ENCODE results near the gene ZNF546. TPM values are rescaled to one million over a fixed set of nuclear protein-coding genes. Genes with fewer than 3 reads are reported as not detected.

Gene ZNF546
- total and polyA plus RNA-seq, 12 donors = 0.72 to 13.5 (median 7.6) TPM

DNA sequence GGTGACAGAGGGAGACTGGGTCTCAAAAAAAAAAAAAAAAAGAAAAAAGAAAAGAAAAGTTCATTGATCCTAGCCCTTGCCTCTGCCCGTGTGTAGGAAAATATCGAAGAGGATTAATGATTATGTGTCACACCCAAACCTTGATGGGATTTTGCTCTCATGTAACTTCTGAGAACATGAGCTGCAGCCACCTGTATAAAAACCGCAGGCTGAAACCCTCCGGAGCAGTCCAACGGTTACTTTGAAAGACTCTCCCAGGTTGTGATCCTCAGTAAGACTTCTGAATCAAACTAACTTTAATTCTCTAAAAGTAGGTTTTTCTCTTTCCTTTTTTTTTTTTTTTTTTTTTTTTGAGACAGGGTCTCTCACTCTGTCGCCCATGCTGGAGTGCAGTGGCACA, 30.2 kb upstream of the ZNF546 start:
- Histone ChIP-seq H3K4me3 (no peak overlapping the region), H3K36me3 (no peaks in the 10 kb centered on the region), H3K9me3 (no peaks in the 10 kb centered on the region), H3K4me1 (peaks cover 2 to 21% (median 7%) of the 10 kb centered on the region in 9 donors), H3K27me3 (peaks cover 0 to 31% (median 0%) of the 10 kb centered on the region in 7 donors), H3K27ac (no peak overlapping the region)
- DNase-seq (no peak), ATAC-seq (no peak)
- intact Hi-C loops (cut with DNase I) = loop anchor here in 2 of 10 donors (10.0 kb wide), 2 partner anchors 172 to 182 kb away; no protein-coding TSS in a partner anchor
- 93 to 97% methylated on average over 6 of the region's 6 CpGs for WGBS, 2 donors
- TF ChIP-seq, protein P1, sequence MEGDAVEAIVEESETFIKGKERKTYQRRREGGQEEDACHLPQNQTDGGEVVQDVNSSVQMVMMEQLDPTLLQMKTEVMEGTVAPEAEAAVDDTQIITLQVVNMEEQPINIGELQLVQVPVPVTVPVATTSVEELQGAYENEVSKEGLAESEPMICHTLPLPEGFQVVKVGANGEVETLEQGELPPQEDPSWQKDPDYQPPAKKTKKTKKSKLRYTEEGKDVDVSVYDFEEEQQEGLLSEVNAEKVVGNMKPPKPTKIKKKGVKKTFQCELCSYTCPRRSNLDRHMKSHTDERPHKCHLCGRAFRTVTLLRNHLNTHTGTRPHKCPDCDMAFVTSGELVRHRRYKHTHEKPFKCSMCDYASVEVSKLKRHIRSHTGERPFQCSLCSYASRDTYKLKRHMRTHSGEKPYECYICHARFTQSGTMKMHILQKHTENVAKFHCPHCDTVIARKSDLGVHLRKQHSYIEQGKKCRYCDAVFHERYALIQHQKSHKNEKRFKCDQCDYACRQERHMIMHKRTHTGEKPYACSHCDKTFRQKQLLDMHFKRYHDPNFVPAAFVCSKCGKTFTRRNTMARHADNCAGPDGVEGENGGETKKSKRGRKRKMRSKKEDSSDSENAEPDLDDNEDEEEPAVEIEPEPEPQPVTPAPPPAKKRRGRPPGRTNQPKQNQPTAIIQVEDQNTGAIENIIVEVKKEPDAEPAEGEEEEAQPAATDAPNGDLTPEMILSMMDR (IDR thresholded peaks at IDR 0.05) = no peak

DNA sequence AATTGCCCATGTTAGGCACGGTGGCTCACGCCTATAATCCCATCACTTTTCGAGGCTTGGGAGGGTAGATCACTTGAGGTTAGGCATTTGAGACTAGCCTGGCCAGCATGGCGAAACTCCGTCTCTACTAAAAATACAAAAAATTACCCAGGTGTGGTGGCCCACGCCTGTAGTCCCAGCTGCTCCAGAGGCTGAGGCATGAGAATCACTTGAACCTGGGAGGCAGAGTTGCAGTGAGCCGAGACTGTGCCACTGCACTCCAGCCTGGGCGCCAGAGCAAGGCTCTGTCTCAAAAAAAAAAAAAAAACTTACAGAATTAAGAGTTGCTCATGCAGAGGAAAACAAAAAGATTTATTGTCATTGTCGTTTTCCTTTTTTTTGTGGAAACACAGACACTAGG, 29.3 kb upstream of the ZNF546 start:
- H3K4me1 ChIP-seq = peaks cover 8 to 30% (median 16%) of the 10 kb centered on the region in 9 donors
- intact Hi-C loops (cut with DNase I) = loop anchor here in 2 of 10 donors (10.0 kb wide), 2 partner anchors 173 to 183 kb away; no protein-coding TSS in a partner anchor
- no peak for ATAC-seq
- DNase-seq = no peak
- peaks cover 0 to 21% (median 0%) of the 10 kb centered on the region in 7 donors for H3K27me3 ChIP-seq
- TF ChIP-seq, protein P1 (IDR thresholded peaks at IDR 0.05) = no peak
- H3K4me3 ChIP-seq = no peak overlapping the region
- H3K27ac ChIP-seq = no peak overlapping the region
- H3K36me3 ChIP-seq = peaks cover 0 to 6% (median 6%) of the 10 kb centered on the region in 9 donors
- 89 to 94% methylated on average over 9 of the region's 9 CpGs for WGBS, 2 donors
- no peaks in the 10 kb centered on the region for H3K9me3 ChIP-seq

GRCh38 chr19:39968789-39969188, 28.1 kb upstream of the ZNF546 start:
- peaks cover 0 to 19% (median 12%) of the 10 kb centered on the region in 9 donors for H3K36me3 ChIP-seq
- peak overlapping the region in 1 of 10 donors; percentile 93 for H3K27ac ChIP-seq
- H3K9me3 ChIP-seq = no peaks in the 10 kb centered on the region
- WGBS, 2 donors = 93 to 97% methylated on average over 15 of the region's 15 CpGs
- peaks cover 0 to 21% (median 0%) of the 10 kb centered on the region in 7 donors for H3K27me3 ChIP-seq
- intact Hi-C loops (cut with DNase I) = loop anchor here in 2 of 10 donors (10.0 kb wide), 2 partner anchors 174 to 184 kb away; no protein-coding TSS in a partner anchor
- no peak overlapping the region for H3K4me3 ChIP-seq
- TF ChIP-seq, protein P1 (IDR thresholded peaks at IDR 0.05) = no peak
- H3K4me1 ChIP-seq = peaks cover 8 to 33% (median 16%) of the 10 kb centered on the region in 9 donors
- ATAC-seq (no peak), DNase-seq (no peak)

DNA sequence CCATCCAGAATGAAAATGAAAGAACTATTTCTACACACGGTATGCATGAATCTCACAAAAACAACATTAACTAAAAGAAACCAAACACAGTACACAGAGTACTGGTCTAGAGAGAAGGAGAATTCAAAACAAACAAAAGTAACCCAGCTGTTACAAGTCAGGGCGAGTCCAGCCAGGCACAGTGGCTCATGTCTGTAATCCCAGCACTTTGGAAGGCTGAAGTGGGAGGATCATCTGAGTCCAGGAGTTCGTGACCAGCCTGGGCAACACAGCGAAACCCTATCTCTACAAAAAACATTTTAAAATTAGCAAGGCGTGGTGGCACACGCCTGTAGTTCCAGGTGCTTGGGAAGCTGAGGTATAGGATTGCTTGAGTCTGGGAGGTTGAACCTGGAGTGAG, 27.6 kb upstream of the ZNF546 start:
- Histone ChIP-seq H3K27ac (peak overlapping the region in 2 of 10 donors; percentile 93 to 96), H3K36me3 (peaks cover 0 to 23% (median 16%) of the 10 kb centered on the region in 9 donors), H3K27me3 (peaks cover 0 to 21% (median 0%) of the 10 kb centered on the region in 7 donors), H3K4me3 (no peak overlapping the region), H3K4me1 (peaks cover 8 to 33% (median 16%) of the 10 kb centered on the region in 9 donors), H3K9me3 (no peaks in the 10 kb centered on the region)
- no peak for ATAC-seq
- DNase-seq = no peak
- intact Hi-C loops (cut with DNase I) = loop anchor here in 2 of 10 donors (10.0 kb wide), 2 partner anchors 174 to 184 kb away; no protein-coding TSS in a partner anchor
- TF ChIP-seq, protein P1 (IDR thresholded peaks at IDR 0.05) = no peak
- 86 to 93% methylated on average over 6 of the region's 6 CpGs for WGBS, 2 donors
